Measurements from ENCODE around the gene KCNMB2.

GRCh38 chr3:178771511-178771910, 235.3 kb downstream of the KCNMB2 start:
- no peak for TF ChIP-seq PBX3 (IDR thresholded peaks at IDR 0.05)
- no peak for TF ChIP-seq CHD4 (IDR thresholded peaks at IDR 0.05; ENCODE audit: borderline replicate concordance)
- no peak for TF ChIP-seq CTCF (IDR thresholded peaks at IDR 0.05)
- TF ChIP-seq USF2 (IDR thresholded peaks at IDR 0.05): no peak
- TF ChIP-seq ESRRA (IDR thresholded peaks at IDR 0.05; ENCODE audit: borderline replicate concordance, low read length): no peak
- no peak for TF ChIP-seq NPAS2 (CRISPR knock-in tag; IDR thresholded peaks at IDR 0.05; ENCODE audit: borderline replicate concordance)

Measured in A549 (cell line).